Stimulated activated CD8-positive, alpha-beta memory T cell treated with anti-CD3 and anti-CD28 coated beads, Interleukin-12 subunit alpha, Interleukin-12 subunit beta, amount 100 ng/mL, for 1 hour (primary cell): Measurements from ENCODE around the gene SMDT1.
"Not testable (repeated sequence)": the region's sequence is repeated elsewhere in the genome, so short reads cannot be mapped to it uniquely, and the experiment has no call there.

Source experiments
- DNase-seq: peaks from one replicate; pipeline ENCODE4 v3.0.0-alpha.2; 2020; ENCODE audit warnings: low read depth

Gene SMDT1

DNA sequence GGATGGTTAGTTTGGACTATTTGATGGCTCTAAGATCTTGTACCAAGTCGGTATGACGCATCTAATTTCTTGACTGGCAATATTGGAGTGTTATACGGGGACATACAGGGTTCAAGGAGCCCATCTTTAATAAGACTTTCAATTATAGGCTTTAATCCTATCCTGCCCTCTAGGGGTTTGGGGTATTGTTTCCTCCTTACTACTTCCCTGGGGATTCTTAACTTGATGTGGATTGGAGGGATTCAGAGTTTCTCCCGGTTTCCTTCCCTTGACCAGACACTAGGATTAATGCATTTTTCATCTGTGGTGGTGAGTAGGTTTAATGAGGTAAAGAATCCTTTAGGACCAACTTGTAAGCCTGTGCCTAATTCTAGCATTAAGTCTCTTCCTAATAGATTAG lies 32.3 kb downstream of the SMDT1 start:
- DNase-seq, result no peak

DNA sequence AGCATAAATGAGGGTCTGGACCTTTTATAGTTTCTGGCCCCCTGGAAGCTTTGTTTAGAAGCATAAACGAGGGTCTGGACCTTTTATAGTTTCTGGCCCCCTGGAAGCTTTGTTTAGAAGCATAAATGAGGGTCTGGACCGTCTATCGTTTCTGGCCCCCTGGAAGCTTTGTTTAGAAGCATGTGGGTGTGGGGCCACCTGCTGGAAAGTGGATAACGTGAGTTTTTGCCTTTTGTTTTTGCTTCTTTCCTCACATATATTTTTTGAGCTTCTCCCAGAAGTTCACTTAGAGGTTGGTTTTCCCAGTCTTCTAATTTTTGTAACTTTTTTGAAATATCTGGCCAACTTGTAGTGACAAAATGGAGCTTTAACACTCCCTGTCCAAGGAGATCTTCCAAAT lies 33.3 kb downstream of the SMDT1 start:
- not testable (repeated sequence) for DNase-seq

DNA sequence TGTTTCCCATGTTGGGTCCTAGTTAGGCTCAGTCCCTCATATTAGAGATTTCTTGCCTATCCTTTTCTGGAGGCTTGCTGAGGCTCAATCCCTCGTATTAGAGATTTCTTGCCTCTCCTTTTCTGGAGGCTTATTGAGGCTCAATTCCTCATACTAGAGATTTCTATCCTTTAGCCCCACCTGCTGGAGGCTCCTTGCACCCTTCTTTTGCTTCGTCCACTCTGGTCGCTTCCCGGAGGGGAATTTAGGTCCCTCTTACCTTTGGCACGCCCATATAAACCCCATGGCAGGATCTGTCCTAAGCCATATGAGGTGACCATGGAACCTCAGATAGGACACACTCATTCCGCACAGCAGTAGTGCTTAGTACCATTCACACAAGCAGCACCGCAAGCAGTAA lies 35.2 kb downstream of the SMDT1 start:
- no peak for DNase-seq

GRCh38 chr22:42115420-42115830 lies 35.9 kb downstream of the SMDT1 start:
- DNase-seq, result not testable (repeated sequence)

- DNase-seq, result no peak
These were observed 37.4 kb downstream of the SMDT1 start for GRCh38 chr22:42116848-42117424.

GRCh38 chr22:42120231-42121021 lies 40.9 kb downstream of the SMDT1 start:
- not testable (repeated sequence) for DNase-seq

DNA sequence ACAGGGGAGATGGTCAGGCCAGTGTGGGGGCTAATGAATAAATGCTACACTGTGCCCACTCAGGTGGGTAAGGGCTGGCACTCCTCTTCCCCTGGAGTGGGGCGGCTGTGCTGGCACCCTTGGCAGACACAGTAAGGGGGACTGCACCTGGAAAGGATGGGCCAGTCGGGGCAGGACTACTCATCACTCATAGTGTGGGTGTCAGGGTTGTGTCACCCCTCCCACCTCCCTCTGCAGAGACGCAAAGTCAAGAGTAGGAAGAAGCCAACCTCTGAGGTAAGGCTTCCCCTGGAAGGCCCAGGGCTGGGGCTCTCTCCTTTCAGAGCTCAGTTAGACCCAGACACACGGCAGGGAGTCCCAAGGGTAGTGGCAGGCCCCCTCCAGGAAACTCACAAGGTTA lies 44.0 kb downstream of the SMDT1 start:
- DNase-seq, result not testable (repeated sequence)

GRCh38 chr22:42127606-42128005 lies 48.1 kb downstream of the SMDT1 start:
- no peak for DNase-seq

DNA sequence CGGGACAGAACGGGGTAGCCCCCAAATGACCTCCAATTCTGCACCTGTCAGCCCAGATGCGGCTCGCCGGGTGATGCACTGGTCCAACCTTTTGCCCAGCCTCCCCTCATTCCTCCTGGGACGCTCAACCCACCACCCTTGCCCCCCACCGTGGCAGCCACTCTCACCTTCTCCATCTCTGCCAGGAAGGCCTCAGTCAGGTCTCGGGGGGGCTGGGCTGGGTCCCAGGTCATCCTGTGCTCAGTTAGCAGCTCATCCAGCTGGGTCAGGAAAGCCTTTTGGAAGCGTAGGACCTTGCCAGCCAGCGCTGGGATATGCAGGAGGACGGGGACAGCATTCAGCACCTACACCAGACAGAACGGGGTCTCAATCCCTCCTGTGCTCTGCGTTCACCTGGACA lies 48.5 kb downstream of the SMDT1 start:
- DNase-seq, result not testable (repeated sequence)

- DNase-seq, result not testable (repeated sequence)
These were observed 49.5 kb downstream of the SMDT1 start for GRCh38 chr22:42128776-42129694.

DNA sequence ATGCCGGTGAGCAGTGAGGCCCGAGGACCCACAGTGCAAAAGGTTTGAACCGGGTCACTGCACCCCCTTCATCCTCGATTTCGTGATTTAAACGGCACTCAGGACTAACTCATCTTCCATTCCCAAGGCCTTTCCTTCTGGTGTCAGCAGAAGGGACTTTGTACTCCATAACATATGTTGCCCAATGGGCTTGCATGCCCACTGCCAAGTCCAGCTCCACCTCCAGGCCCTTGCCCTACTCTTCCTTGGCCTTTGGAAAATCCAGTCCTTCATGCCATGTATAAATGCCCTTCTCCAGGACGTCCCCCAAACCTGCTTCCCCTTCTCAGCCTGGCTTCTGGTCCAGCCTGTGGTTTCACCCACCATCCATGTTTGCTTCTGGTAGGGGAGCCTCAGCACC lies 50.7 kb downstream of the SMDT1 start:
- DNase-seq, result not testable (repeated sequence)

DNA sequence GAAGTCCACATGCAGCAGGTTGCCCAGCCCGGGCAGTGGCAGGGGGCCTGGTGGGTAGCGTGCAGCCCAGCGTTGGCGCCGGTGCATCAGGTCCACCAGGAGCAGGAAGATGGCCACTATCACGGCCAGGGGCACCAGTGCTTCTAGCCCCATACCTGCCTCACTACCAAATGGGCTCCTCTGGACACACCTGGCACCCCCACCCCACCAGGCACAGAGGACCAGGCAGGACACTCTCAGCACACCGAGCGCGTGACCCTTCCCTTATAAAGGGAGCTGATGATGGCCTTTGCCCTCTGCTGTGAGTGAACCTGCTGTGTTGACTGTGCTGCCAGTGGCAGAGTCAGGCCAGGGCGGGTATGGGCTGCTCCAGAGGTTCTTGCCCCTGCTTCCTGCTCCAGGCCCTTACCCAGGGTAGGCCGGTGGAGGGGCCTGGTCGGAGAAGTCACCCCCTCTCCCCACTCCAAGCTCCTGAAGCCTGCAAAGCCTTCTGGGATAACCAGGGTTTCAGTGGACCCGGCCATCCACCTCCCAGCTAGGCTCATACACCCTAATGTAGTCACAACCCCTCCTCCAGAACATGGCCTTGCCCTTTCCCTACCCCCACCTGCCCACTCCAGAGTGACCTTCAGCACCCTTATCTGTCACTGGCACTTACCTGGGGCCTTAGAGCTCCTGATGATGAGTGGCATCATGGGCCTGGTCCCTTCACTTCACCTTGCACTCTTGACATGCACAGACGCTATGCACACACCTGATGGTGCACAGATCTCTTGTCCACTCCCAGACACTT lies 51.3 kb downstream of the SMDT1 start, which contains the start of gene CYP2D6:
TSS of gene CYP2D6 (minus strand) at position 172 of the 793 bp plus-strand sequence. CDS start at position 153, 19 bp downstream.
- DNase-seq, result not testable (repeated sequence)

DNA sequence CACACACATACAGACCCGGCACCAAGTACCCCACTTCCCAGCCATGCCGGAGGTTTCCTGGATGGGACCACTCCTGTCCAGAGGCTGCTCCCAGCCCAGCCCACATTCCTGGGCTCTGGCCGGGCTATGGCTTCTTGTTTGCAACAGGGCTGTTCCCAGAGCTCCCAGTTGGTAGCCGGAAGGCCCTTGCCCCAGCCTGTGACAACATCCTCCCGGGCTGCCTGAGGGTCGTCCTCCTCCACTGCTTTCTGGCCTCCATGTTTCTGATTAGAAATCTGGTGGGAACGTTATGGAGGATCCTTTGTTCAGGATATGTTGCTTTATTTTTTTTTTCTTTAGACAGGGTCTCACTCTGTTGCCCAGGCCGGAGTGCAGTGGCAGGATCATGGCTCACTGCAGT lies 52.1 kb downstream of the SMDT1 start:
- no peak for DNase-seq

DNA sequence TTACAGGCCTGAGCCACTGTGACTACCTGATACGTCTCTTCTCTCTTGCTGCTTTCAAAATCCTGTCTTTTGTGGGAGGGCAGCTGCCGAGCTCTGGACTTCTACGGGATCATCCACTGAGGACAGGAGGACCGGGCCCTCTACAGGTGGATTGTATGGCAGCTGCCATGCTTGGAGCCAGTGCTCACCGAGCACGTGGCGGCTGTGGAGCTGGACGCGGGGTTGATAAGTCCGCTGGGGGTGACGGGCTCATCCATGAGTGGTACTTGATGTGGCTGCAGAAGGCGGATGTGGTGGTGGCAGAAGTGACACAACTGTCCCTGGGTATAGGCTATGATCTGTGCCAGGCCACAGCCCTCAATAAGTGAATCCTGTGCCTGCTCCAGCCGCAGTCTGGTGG lies 53.0 kb downstream of the SMDT1 start:
- no peak for DNase-seq
